ENCODE data around the gene GSG1L. TPM values are rescaled to one million over a fixed set of nuclear protein-coding genes. Genes with fewer than 3 reads are reported as not detected.

The GSG1L gene
- total RNA-seq, 4 donors from 2014 or later, result not detected

- TF ChIP-seq CTCF (IDR thresholded peaks at IDR 0.05; ENCODE audit: low read depth), result no peak
Measured at GRCh38 chr16:28052274-28053128, 11.0 kb downstream of the GSG1L start.

GRCh38 chr16:28051486-28051885 is 12.0 kb downstream of the GSG1L start:
- no peak for TF ChIP-seq CTCF (IDR thresholded peaks at IDR 0.05; ENCODE audit: low read depth)

- TF ChIP-seq CTCF (IDR thresholded peaks at IDR 0.05; ENCODE audit: low read depth), result no peak
Measured at GRCh38 chr16:28042811-28043210, 20.7 kb downstream of the GSG1L start.

- no peak for TF ChIP-seq CTCF (IDR thresholded peaks at IDR 0.05; ENCODE audit: low read depth)
Measured at GRCh38 chr16:28041615-28042014, 21.9 kb downstream of the GSG1L start.

- no peak for TF ChIP-seq CTCF (IDR thresholded peaks at IDR 0.05; ENCODE audit: low read depth)
Measured at GRCh38 chr16:28040039-28040438, 23.5 kb downstream of the GSG1L start.

- TF ChIP-seq CTCF (IDR thresholded peaks at IDR 0.05; ENCODE audit: low read depth), result no peak
Measured at GRCh38 chr16:28039493-28039892, 24.0 kb downstream of the GSG1L start.

GRCh38 chr16:28038409-28038808 is 25.1 kb downstream of the GSG1L start:
- no peak for TF ChIP-seq CTCF (IDR thresholded peaks at IDR 0.05; ENCODE audit: low read depth)
